Spleen (tissue), 11 donors: ENCODE results near the gene PRKG1. TPM values are rescaled to one million over a fixed set of nuclear protein-coding genes. Genes with fewer than 3 reads are reported as not detected.

ENCODE experiments used
- DNase-seq: peaks from one replicate; pipeline ENCODE4 v3.0.0-alpha.2; 2020
- H3K27ac ChIP-seq, 8 donors: fragments of 200-600 bp; sonication (generic) in 7 of 8; 1 replicate in 4 of 8; 2 replicates in 4 of 8; pipeline versions ENCODE4 v1.5.0 to v1.8.0; 2016 to 2021; ENCODE audit warnings: inconsistent platforms in 4 of 8, mild to moderate bottlenecking in 4 of 8, moderate library complexity in 1 of 8
- H3K27me3 ChIP-seq, 7 donors: fragments of 200-600 bp; sonication (generic) in 6 of 7; replicated peaks in 1 of 7; 1 replicate in 4 of 7; 2 replicates in 3 of 7; pipeline versions ENCODE4 v1.5.0 to v1.8.0; 2016 to 2021; ENCODE audit warnings: inconsistent platforms in 3 of 7, mild to moderate bottlenecking in 1 of 7
- H3K36me3 ChIP-seq, 6 donors: fragments of 200-600 bp; sonication (generic) in 5 of 6; 1 replicate in 4 of 6; 2 replicates in 2 of 6; pipeline versions ENCODE4 v1.5.0 to v1.8.0; 2016 to 2021; ENCODE audit warnings: inconsistent platforms in 2 of 6
- H3K4me1 ChIP-seq, 6 donors: fragments of 200-600 bp; sonication (generic) in 5 of 6; 1 replicate in 3 of 6; 2 replicates in 3 of 6; pipeline versions ENCODE4 v1.5.0 to v1.8.0; 2016 to 2021; ENCODE audit warnings: inconsistent platforms in 3 of 6
- H3K4me3 ChIP-seq, 8 donors: fragments of 200-600 bp; sonication (generic) in 7 of 8; 1 replicate in 4 of 8; 2 replicates in 4 of 8; pipeline versions ENCODE4 v1.5.0 to v1.8.0; 2016 to 2021; ENCODE audit warnings: inconsistent platforms in 4 of 8, mild to moderate bottlenecking in 4 of 8, moderate library complexity in 2 of 8
- H3K9me3 ChIP-seq, 8 donors: fragments of 200-600 bp; sonication (generic) in 7 of 8; 1 replicate in 4 of 8; 2 replicates in 4 of 8; pipeline versions ENCODE4 v1.5.0 to v1.8.0; 2016 to 2021; ENCODE audit warnings: inconsistent platforms in 4 of 8
- CTCF ChIP-seq, 11 experiments: fragments of 200-600 bp in 7 of 11; fragments of 450-650 bp in 4 of 11; sonication (generic) in 4 of 11; IDR thresholded peaks in 8 of 11; conservative IDR thresholded peaks in 3 of 11; 1 replicate in 7 of 11; 2 replicates in 4 of 11; pipeline versions ENCODE4 v1.4.0 to v1.8.0; 2016 to 2021; ENCODE audit warnings: antibody characterized with exemption in 11 of 11, inconsistent platforms in 4 of 11, mild to moderate bottlenecking in 1 of 11
- POLR2A ChIP-seq, 3 donors: fragments of 450-650 bp; IDR thresholded peaks; one replicate each; pipeline ENCODE4 v1.5.1; 2017; ENCODE audit warnings: antibody characterized with exemption in 3 of 3, mild to moderate bottlenecking in 1 of 3
- POLR2AphosphoS5 ChIP-seq, 3 donors: sonication (generic); formaldehyde crosslinking; IDR thresholded peaks; one replicate each; pipeline ENCODE4 v1.5.1; 2017; ENCODE audit warnings: antibody characterized with exemption in 3 of 3
- WGBS, 5 donors: extraction: QIAGEN DNeasy Blood & Tissue Kit in 3 of 5; methylation state at CpG; one replicate each; pipeline versions ENCODE4 v1.1.5 to v1.1.7; 2013 to 2018; 5-methylcytosine and 5-hydroxymethylcytosine counted together
- intact Hi-C: fragments of 100-400 bp; cut with DNase I; formaldehyde crosslinking; loops from one replicate; pipeline ENCODE4 v1.15.0; 2023; ENCODE audit warnings: low total_unique reads
- polyA plus RNA-seq, 3 donors: library from polyadenylated mRNA; stranded (reverse); fragments of 200-250 nt; gene quantifications; one replicate each; pipeline ENCODE4 v1.2.1, GENCODE V29; 2013
- total RNA-seq, 7 donors: library from RNA; depleted of rRNA in 3 of 7; stranded (reverse); fragments of >200 nt in 3 of 7; fragmentation: NEBNext Ultra II Directional in 4 of 7; extraction: Animal tissue kit (Norgen Biotek cat#: 25700) in 4 of 7; gene quantifications; one replicate each; pipeline versions ENCODE4 v1.1.0 to v1.2.1, GENCODE V29; 2016 to 2021
- donor health status: healthy with polysubstance abuse.
- donor health status: DM: no; HTN: no; CAD: no; lungs with moderate emphysema.
- donor health status: DM: no; HTN: no; CAD: no.
- donor health status: Bipolar disorder and iron deficiency.
- donor health status: healthy.
- donor health status: DM: no; HTN: no; CAD: no.
- donor health status: DM: yes; HTN: yes; CAD: no.

The PRKG1 gene
- total and polyA plus RNA-seq, 10 donors: 0.65 to 10.5 (median 7.2) TPM

- no peaks in the 10 kb centered on the region for H3K4me1 ChIP-seq
- no peaks in the 10 kb centered on the region for H3K36me3 ChIP-seq
- 76 to 87% (median 82%) methylated on average over 2 of the region's 2 CpGs for WGBS, 5 donors
- no peaks in the 10 kb centered on the region for H3K27me3 ChIP-seq
- TF ChIP-seq POLR2A (IDR thresholded peaks at IDR 0.05) (no peak), CTCF (IDR thresholded peaks at IDR 0.05 in 8 of 11, conservative IDR thresholded peaks at IDR 0.05 in 3 of 11) (no peak), POLR2AphosphoS5 (IDR thresholded peaks at IDR 0.05) (no peak)
- no peak for DNase-seq
- H3K4me3 ChIP-seq: no peak overlapping the region
- intact Hi-C loops: no loop called here
- H3K9me3 ChIP-seq: no peaks in the 10 kb centered on the region
- H3K27ac ChIP-seq: no peak overlapping the region
These were observed 282.9 kb downstream of the PRKG1 start for GRCh38 chr10:51357170-51357569.

- Histone ChIP-seq H3K27ac (no peak overlapping the region), H3K9me3 (no peaks in the 10 kb centered on the region), H3K36me3 (no peaks in the 10 kb centered on the region), H3K4me3 (no peak overlapping the region), H3K4me1 (no peaks in the 10 kb centered on the region), H3K27me3 (no peaks in the 10 kb centered on the region)
- TF ChIP-seq POLR2A (IDR thresholded peaks at IDR 0.05) (no peak), POLR2AphosphoS5 (IDR thresholded peaks at IDR 0.05) (no peak), CTCF (IDR thresholded peaks at IDR 0.05 in 8 of 11, conservative IDR thresholded peaks at IDR 0.05 in 3 of 11) (no peak)
- intact Hi-C loops: no loop called here
- DNase-seq: no peak
These were observed 283.9 kb downstream of the PRKG1 start for GRCh38 chr10:51358227-51358626.

- no peaks in the 10 kb centered on the region for H3K36me3 ChIP-seq
- no peaks in the 10 kb centered on the region for H3K4me1 ChIP-seq
- 75 to 88% (median 80%) methylated on average over 4 of the region's 4 CpGs for whole genome bisulfite sequencing, 5 donors
- TF ChIP-seq POLR2AphosphoS5 (IDR thresholded peaks at IDR 0.05) (no peak), POLR2A (IDR thresholded peaks at IDR 0.05) (no peak), CTCF (IDR thresholded peaks at IDR 0.05 in 8 of 11, conservative IDR thresholded peaks at IDR 0.05 in 3 of 11) (no peak)
- no peak overlapping the region for H3K4me3 ChIP-seq
- H3K27me3 ChIP-seq: no peaks in the 10 kb centered on the region
- DNase-seq: no peak
- no peak overlapping the region for H3K27ac ChIP-seq
- H3K9me3 ChIP-seq: no peaks in the 10 kb centered on the region
- intact Hi-C loops: no loop called here
These were observed 289.1 kb downstream of the PRKG1 start for GRCh38 chr10:51363415-51363814.

GRCh38 chr10:51364674-51365073, 290.4 kb downstream of the PRKG1 start:
- H3K36me3 ChIP-seq: no peaks in the 10 kb centered on the region
- 67 to 82% (median 73%) methylated on average over 2 of the region's 2 CpGs for WGBS, 5 donors
- no peaks in the 10 kb centered on the region for H3K4me1 ChIP-seq
- TF ChIP-seq CTCF (IDR thresholded peaks at IDR 0.05 in 8 of 11, conservative IDR thresholded peaks at IDR 0.05 in 3 of 11) (no peak), POLR2A (IDR thresholded peaks at IDR 0.05) (no peak), POLR2AphosphoS5 (IDR thresholded peaks at IDR 0.05) (no peak)
- intact Hi-C loops: no loop called here
- no peak overlapping the region for H3K27ac ChIP-seq
- no peaks in the 10 kb centered on the region for H3K9me3 ChIP-seq
- H3K27me3 ChIP-seq: no peaks in the 10 kb centered on the region
- no peak overlapping the region for H3K4me3 ChIP-seq
- DNase-seq: no peak
